ENCODE measurements around the gene RHBDF2. TPM values are rescaled to one million over a fixed set of nuclear protein-coding genes. Genes with fewer than 3 reads are reported as not detected.

Gene RHBDF2
- total and polyA plus RNA-seq, 2 donors (not counting 3 experiments of a cell fraction or from before 2014, with no cell fraction given), result 25.5 to 38.5 TPM

GRCh38 chr17:76542566-76542971 is 41.3 kb upstream of the RHBDF2 start:
- TF ChIP-seq, protein P1, sequence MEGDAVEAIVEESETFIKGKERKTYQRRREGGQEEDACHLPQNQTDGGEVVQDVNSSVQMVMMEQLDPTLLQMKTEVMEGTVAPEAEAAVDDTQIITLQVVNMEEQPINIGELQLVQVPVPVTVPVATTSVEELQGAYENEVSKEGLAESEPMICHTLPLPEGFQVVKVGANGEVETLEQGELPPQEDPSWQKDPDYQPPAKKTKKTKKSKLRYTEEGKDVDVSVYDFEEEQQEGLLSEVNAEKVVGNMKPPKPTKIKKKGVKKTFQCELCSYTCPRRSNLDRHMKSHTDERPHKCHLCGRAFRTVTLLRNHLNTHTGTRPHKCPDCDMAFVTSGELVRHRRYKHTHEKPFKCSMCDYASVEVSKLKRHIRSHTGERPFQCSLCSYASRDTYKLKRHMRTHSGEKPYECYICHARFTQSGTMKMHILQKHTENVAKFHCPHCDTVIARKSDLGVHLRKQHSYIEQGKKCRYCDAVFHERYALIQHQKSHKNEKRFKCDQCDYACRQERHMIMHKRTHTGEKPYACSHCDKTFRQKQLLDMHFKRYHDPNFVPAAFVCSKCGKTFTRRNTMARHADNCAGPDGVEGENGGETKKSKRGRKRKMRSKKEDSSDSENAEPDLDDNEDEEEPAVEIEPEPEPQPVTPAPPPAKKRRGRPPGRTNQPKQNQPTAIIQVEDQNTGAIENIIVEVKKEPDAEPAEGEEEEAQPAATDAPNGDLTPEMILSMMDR (IDR thresholded peaks at IDR 0.05; ENCODE audit: extremely low read depth in 1 of 2, insufficient read depth in 1 of 2, low read depth in 1 of 2, low read length in 2 of 2), result no peak
- TF ChIP-seq FOS (IDR thresholded peaks at IDR 0.05; ENCODE audit: borderline replicate concordance, insufficient read depth, low read length), result no peak
- TF ChIP-seq POLR2AphosphoS5 (IDR thresholded peaks at IDR 0.05; ENCODE audit: insufficient read depth, low read depth, low read length), result no peak
- TF ChIP-seq GATA2 (IDR thresholded peaks at IDR 0.05; ENCODE audit: insufficient read depth, insufficient read length, low read depth, low read length), result no peak
- no peak for TF ChIP-seq POLR2A (IDR thresholded peaks at IDR 0.05; ENCODE audit: low read depth, low read length)
- no peak for TF ChIP-seq EZH2 (IDR thresholded peaks at IDR 0.05; ENCODE audit: borderline replicate concordance, low read depth, low read length, severe bottlenecking)
- no peak for TF ChIP-seq MYC (IDR thresholded peaks at IDR 0.05; ENCODE audit: low read depth, low read length)
- no peak for TF ChIP-seq MAX (IDR thresholded peaks at IDR 0.05; ENCODE audit: insufficient read depth, insufficient read length)
- no peak for TF ChIP-seq JUN (IDR thresholded peaks at IDR 0.05; ENCODE audit: borderline replicate concordance, insufficient read depth, insufficient read length, low read depth)
- dilution Hi-C loops (cut with MboI; ENCODE audit: extremely low pct_ligation_motif_present, low sequenced_read_pairs), result no loop called here
- H3K27ac ChIP-seq (ENCODE audit: insufficient read depth, low read depth, low read length), result no peak overlapping the region
- no peak overlapping the region for H2AFZ ChIP-seq (ENCODE audit: low read depth, low read length)
- peaks cover 10% of the 10 kb centered on the region for H3K4me1 ChIP-seq (ENCODE audit: control insufficient read depth, extremely low read depth, insufficient read depth, low read length)
- ChIA-PET POLR2A (no interaction called here), CTCF (interaction anchor here (1.0 to 5.6 kb wide), 3 partner anchors 14 to 76 kb away, joined by 3 to 106 read pairs (median 60); no protein-coding TSS in a partner anchor)
- no peaks in the 10 kb centered on the region for H3K9me3 ChIP-seq (replicated peaks; ENCODE audit: control insufficient read depth, insufficient read depth, low read length)
- H3K79me2 ChIP-seq (ENCODE audit: control insufficient read depth, insufficient read depth, low read length), result no peaks in the 10 kb centered on the region
- no peak overlapping the region for H3K4me2 ChIP-seq (ENCODE audit: insufficient read depth, low read length)
- no peaks in the 10 kb centered on the region for H3K9me1 ChIP-seq (replicated peaks; ENCODE audit: control insufficient read depth, extremely low read depth, insufficient read depth, low read length)
- DNase-seq (ENCODE audit: low read depth, low spot score), result no peak
- no peak overlapping the region for H3K4me3 ChIP-seq (replicated peaks in 1 of 3; ENCODE audit: insufficient read depth in 1 of 3, low read depth in 1 of 3, low read length in 3 of 3)
- no peak overlapping the region for H3K9ac ChIP-seq (replicated peaks; ENCODE audit: extremely low read depth, insufficient read depth, low read length)
- no TSS peak for BruUV-seq (replicated peaks)
- peaks cover 10 to 12% of the 10 kb centered on the region in 2 experiments for H3K27me3 ChIP-seq (ENCODE audit: control insufficient read depth in 2 of 2, insufficient read depth in 2 of 2, low read length in 2 of 2)
- no peak for FAIRE-seq
- no peaks in the 10 kb centered on the region for H4K20me1 ChIP-seq (replicated peaks; ENCODE audit: control insufficient read depth, extremely low read depth, insufficient read depth, low read length)
- no peaks in the 10 kb centered on the region for H3K36me3 ChIP-seq (ENCODE audit: control insufficient read depth in 2 of 2, extremely low read depth in 1 of 2, insufficient read depth in 2 of 2, low read length in 2 of 2)
- intact Hi-C loops (cut with micrococcal nuclease), result no loop called here
